H9 (cell line): ENCODE results near the gene DSP. TPM values are rescaled to one million over a fixed set of nuclear protein-coding genes. Genes with fewer than 3 reads are reported as not detected.

Source experiments
- DNase-seq: peaks from one replicate; pipeline ENCODE4 v3.0.0-alpha.2; 2017
- H2AFZ ChIP-seq: one replicate; pipeline ENCODE4 v1.6.1; 2013; ENCODE audit warnings: mild to moderate bottlenecking, low read length, control low read depth, moderate library complexity
- H2AK5ac ChIP-seq: 2 replicates; pipeline ENCODE4 v1.6.1; 2013; ENCODE audit warnings: low read length, control low read depth, mixed read lengths; ENCODE audit not compliant: insufficient read length
- H2BK120ac ChIP-seq: one replicate; pipeline ENCODE4 v1.6.1; 2013; ENCODE audit warnings: low read depth, mild to moderate bottlenecking, low read length, control low read depth, inconsistent platforms; ENCODE audit not compliant: poor library complexity, severe bottlenecking
- H2BK12ac ChIP-seq: 2 replicates; pipeline ENCODE4 v1.6.1; 2013; ENCODE audit warnings: low read length, control low read depth, mixed read lengths, low read depth; ENCODE audit not compliant: insufficient read length
- H2BK15ac ChIP-seq: 2 replicates; pipeline ENCODE4 v1.6.1; 2013; ENCODE audit warnings: low read depth, low read length, control low read depth
- H2BK20ac ChIP-seq: one replicate; pipeline ENCODE4 v1.6.1; 2013; ENCODE audit warnings: low read depth, mild to moderate bottlenecking, low read length, control low read depth, inconsistent platforms; ENCODE audit not compliant: poor library complexity, severe bottlenecking
- H2BK5ac ChIP-seq: 2 replicates; pipeline ENCODE4 v1.6.1; 2013; ENCODE audit warnings: low read length, control low read depth, mixed read lengths; ENCODE audit not compliant: insufficient read length
- H3K14ac ChIP-seq: 2 replicates; pipeline ENCODE4 v1.6.1; 2013; ENCODE audit warnings: low read length, control low read depth; ENCODE audit not compliant: insufficient read depth
- H3K18ac ChIP-seq: 2 replicates; pipeline ENCODE4 v1.6.1; 2013; ENCODE audit warnings: low read depth, mild to moderate bottlenecking, mixed read lengths, low read length, control low read depth; ENCODE audit not compliant: insufficient read length
- H3K23ac ChIP-seq: 2 replicates; pipeline ENCODE4 v1.6.1; 2013; ENCODE audit warnings: low read length, control low read depth, mixed read lengths, low read depth; ENCODE audit not compliant: insufficient read length
- H3K23me2 ChIP-seq: 2 replicates; pipeline ENCODE4 v1.6.1; 2013; ENCODE audit warnings: low read depth, mild to moderate bottlenecking, mixed read lengths, low read length, control low read depth; ENCODE audit not compliant: insufficient read length, poor library complexity, severe bottlenecking
- H3K27ac ChIP-seq: 2 replicates; pipeline ENCODE4 v1.5.1; 2013; ENCODE audit warnings: low read length, control low read depth, mixed read lengths, low read depth; ENCODE audit not compliant: insufficient read length
- H3K27me3 ChIP-seq: 2 replicates; pipeline ENCODE4 v1.6.1; 2013; ENCODE audit warnings: low read length, control low read depth, inconsistent platforms; ENCODE audit not compliant: insufficient read depth
- H3K4ac ChIP-seq: 2 replicates; pipeline ENCODE4 v1.6.1; 2013; ENCODE audit warnings: low read depth, mild to moderate bottlenecking, control low read depth, inconsistent platforms, low read length, moderate library complexity
- H3K4me1 ChIP-seq: 2 replicates; pipeline ENCODE4 v1.6.1; 2013; ENCODE audit warnings: low read length, control low read depth, inconsistent platforms; ENCODE audit not compliant: insufficient read depth
- H3K4me2 ChIP-seq: 2 replicates; pipeline ENCODE4 v1.6.1; 2013; ENCODE audit warnings: low read length, control low read depth, mixed read lengths; ENCODE audit not compliant: insufficient read length, insufficient read depth
- H3K56ac ChIP-seq: 2 replicates; pipeline ENCODE4 v1.6.1; 2013; ENCODE audit warnings: low read depth, mild to moderate bottlenecking, mixed read lengths, low read length, control low read depth; ENCODE audit not compliant: insufficient read length
- H3K79me1 ChIP-seq: 2 replicates; pipeline ENCODE4 v1.6.1; 2013; ENCODE audit warnings: low read depth, mild to moderate bottlenecking, moderate library complexity, low read length, control low read depth, inconsistent platforms; ENCODE audit not compliant: insufficient read depth, poor library complexity, severe bottlenecking
- H3K79me2 ChIP-seq: 2 replicates; pipeline ENCODE4 v1.6.1; 2013; ENCODE audit warnings: low read length, control low read depth, inconsistent platforms; ENCODE audit not compliant: insufficient read depth
- H3K9ac ChIP-seq: 2 replicates; pipeline ENCODE4 v1.6.1; 2013; ENCODE audit warnings: low read length, control low read depth, mixed read lengths; ENCODE audit not compliant: insufficient read length; ENCODE audit errors: extremely low read depth
- H3K9me3 ChIP-seq: one replicate; pipeline ENCODE4 v1.6.1; 2013; ENCODE audit warnings: low read depth, low read length, inconsistent platforms; ENCODE audit not compliant: control insufficient read depth
- H3T11ph ChIP-seq: one replicate; pipeline ENCODE4 v1.6.1; 2013; ENCODE audit warnings: mild to moderate bottlenecking, low read length, control low read depth, inconsistent platforms
- H4K20me1 ChIP-seq: one replicate; pipeline ENCODE4 v1.6.1; 2013; ENCODE audit not compliant: control insufficient read depth, insufficient read length, insufficient read depth
- H4K5ac ChIP-seq: 2 replicates; pipeline ENCODE4 v1.6.1; 2013; ENCODE audit warnings: low read depth, mild to moderate bottlenecking, mixed read lengths, low read length, control low read depth; ENCODE audit not compliant: insufficient read length
- H4K8ac ChIP-seq: replicated peaks from 2 replicates; pipeline ENCODE4 v1.6.1; 2013; ENCODE audit warnings: low read length, control low read depth, mixed read lengths, low read depth; ENCODE audit not compliant: insufficient read length
- H4K91ac ChIP-seq: 2 replicates; pipeline ENCODE4 v1.6.1; 2013; ENCODE audit warnings: low read depth, mild to moderate bottlenecking, moderate library complexity, mixed read lengths, low read length, control low read depth; ENCODE audit not compliant: insufficient read length
- H3K27ac Mint-ChIP-seq, 3 experiments: 2 replicates in 2 of 3; 3 replicates in 1 of 3; pipeline ENCODE4 v1.8.0; 2020 to 2021; ENCODE audit warnings: mixed read lengths in 3 of 3, mild to moderate bottlenecking in 1 of 3, moderate library complexity in 1 of 3
- H3K27me3 Mint-ChIP-seq: 2 replicates; pipeline ENCODE4 v1.8.0; 2021; ENCODE audit warnings: low read depth, mild to moderate bottlenecking, moderate library complexity, mixed read lengths
- H3K36me3 Mint-ChIP-seq, 3 experiments: 2 replicates in 2 of 3; 3 replicates in 1 of 3; pipeline ENCODE4 v1.8.0; 2020 to 2021; ENCODE audit warnings: low read depth in 3 of 3, mixed read lengths in 3 of 3; ENCODE audit not compliant: insufficient read depth in 1 of 3
- H3K4me1 Mint-ChIP-seq, 2 experiments: 2 replicates each; pipeline ENCODE4 v1.8.0; 2020; ENCODE audit warnings: mixed read lengths in 2 of 2
- H3K4me3 Mint-ChIP-seq, 2 experiments: 2 replicates in 1 of 2; 3 replicates in 1 of 2; pipeline ENCODE4 v1.8.0; 2020 to 2021; ENCODE audit warnings: mild to moderate bottlenecking in 2 of 2, mixed read lengths in 2 of 2, moderate library complexity in 1 of 2
- H3K9me3 Mint-ChIP-seq, 2 experiments: 2 replicates in 1 of 2; 3 replicates in 1 of 2; pipeline ENCODE4 v1.8.0; 2020; ENCODE audit warnings: mild to moderate bottlenecking in 2 of 2, mixed read lengths in 2 of 2, moderate library complexity in 1 of 2
- CTCF ChIP-seq: fragments of 200-600 bp; sonication (generic); conservative IDR thresholded peaks from 3 replicates; pipeline ENCODE4 v1.8.0; 2021; ENCODE audit warnings: antibody characterized with exemption, mild to moderate bottlenecking
- WGBS: extraction: QIAGEN DNeasy Blood & Tissue Kit; methylation state at CpG from one replicate; pipeline ENCODE4 v1.1.7; 2013; ENCODE audit warnings: missing lambda C conversion rate, low lambda C conversion rate, mixed read lengths; ENCODE audit not compliant: insufficient read length; ENCODE audit errors: extremely low coverage; 5-methylcytosine and 5-hydroxymethylcytosine counted together
- total RNA-seq: library from RNA; stranded (reverse); gene quantifications from 2 replicates; pipeline ENCODE4 v1.2.1, GENCODE V29; 2021

DSP gene
- total RNA-seq, 1 experiment from 2014 or later = 48.9 TPM

GRCh38 chr6:7546383-7546782 lies 4.9 kb downstream of the DSP start:
- no peak overlapping the region for H4K91ac ChIP-seq
- no peak overlapping the region for H4K5ac ChIP-seq
- H3K27ac ChIP-seq = no peak overlapping the region
- no peak overlapping the region for H2BK20ac ChIP-seq
- H2BK120ac ChIP-seq = no peak overlapping the region
- no peak overlapping the region for H3K56ac ChIP-seq
- Mint-ChIP-seq H3K27ac (no peak overlapping the region), H3K36me3 (peaks cover 0 to 8% (median 4%) of the 10 kb centered on the region in 3 experiments; a peak in 3 of 7 replicates), H3K4me3 (no peak overlapping the region), H3K4me1 (peaks cover 45 to 52% of the 10 kb centered on the region in 2 experiments), H3K27me3 (peaks cover 6% of the 10 kb centered on the region), H3K9me3 (no peaks in the 10 kb centered on the region)
- no peaks in the 10 kb centered on the region for H3K79me1 ChIP-seq
- H2AK5ac ChIP-seq = no peak overlapping the region
- H3K23ac ChIP-seq = no peak overlapping the region
- H3K18ac ChIP-seq = no peak overlapping the region
- no peaks in the 10 kb centered on the region for H3K27me3 ChIP-seq
- H3K4ac ChIP-seq = no peak overlapping the region
- no peaks in the 10 kb centered on the region for H4K20me1 ChIP-seq
- no peaks in the 10 kb centered on the region for H3K9me3 ChIP-seq
- H3K4me2 ChIP-seq = no peak overlapping the region
- H3K79me2 ChIP-seq = no peaks in the 10 kb centered on the region
- H2BK5ac ChIP-seq = no peak overlapping the region
- peaks cover 8% of the 10 kb centered on the region for H3K23me2 ChIP-seq
- H3K14ac ChIP-seq = no peak overlapping the region
- no peak for TF ChIP-seq CTCF
- H3K4me1 ChIP-seq = peaks cover 3% of the 10 kb centered on the region; the same call in 1 of the 2 replicates
- WGBS = no CpG with 5 or more reads among the region's 2 CpGs
- no peak overlapping the region for H4K8ac ChIP-seq
- no peak overlapping the region for H3T11ph ChIP-seq
- H2BK15ac ChIP-seq = no peak overlapping the region
- no peak overlapping the region for H3K9ac ChIP-seq
- no peak overlapping the region for H2BK12ac ChIP-seq
- DNase-seq = no peak
- H2AFZ ChIP-seq = no peak overlapping the region
